K562 (cell line): Measurements from ENCODE around the gene ACSL5. TPM values are rescaled to one million over a fixed set of nuclear protein-coding genes. Genes with fewer than 3 reads are reported as not detected.

Experiments
- ATAC-seq: fragments of 200-7000 bp; cut with Tn5 transposase; 3 replicates; pipeline ENCODE4 v1.9.1; 2020; ENCODE audit warnings: moderate library complexity
- BruUV-seq: library from RNA; stranded (reverse); fragments of 400-500 nt; replicated peaks from 2 replicates; lab custom pipeline; 2021; lab: Mats Ljungman, UMichigan
- CTCF ChIA-PET: fragments of 300-600 bp; formaldehyde crosslinking; extraction: SDS; loops from one replicate; lab custom pipeline; 2021; ENCODE audit warnings: low intra/inter-chr PET ratio; lab: Yijun Ruan, JAX
- POLR2A ChIA-PET: fragments of 300-600, 350-650 bp; sonication (Branson Sonifier 250); formaldehyde crosslinking; extraction: SDS; loops from one replicate; lab custom pipeline; 2021; ENCODE audit warnings: antibody characterized with exemption, inconsistent platforms; lab: Yijun Ruan, JAX
- DNase-seq, 4 experiments: peaks; one replicate each; pipeline versions ENCODE4 v3.0.0 to v3.0.0-alpha.2; 2011 to 2018; ENCODE audit warnings: low spot score in 3 of 4, mixed read lengths in 3 of 4; ENCODE audit errors: extremely low read depth in 1 of 4
- FAIRE-seq: peaks from 2 replicates; lab custom pipeline; 2011; peaks lifted over from hg19 to GRCh38; lab: Jason Lieb, UNC
- H2AFZ ChIP-seq: 2 replicates; pipeline ENCODE4 v1.6.0; 2011; ENCODE audit warnings: low read depth, low read length, control low read depth, inconsistent platforms
- H3K27ac ChIP-seq: fragments of 200-600 bp; 3 replicates; pipeline ENCODE4 v1.8.0; 2011; ENCODE audit warnings: low read depth, mild to moderate bottlenecking, control low read depth, inconsistent platforms, low read length, moderate library complexity, mixed read lengths; ENCODE audit errors: extremely low read depth
- H3K27me3 ChIP-seq, 2 experiments: fragments of 300-600 bp in 1 of 2; 2 replicates in 1 of 2; 3 replicates in 1 of 2; pipeline versions ENCODE4 v1.6.0 to v1.8.0; 2011; ENCODE audit warnings: inconsistent platforms in 2 of 2, low read length in 2 of 2, mild to moderate bottlenecking in 1 of 2, mixed read lengths in 1 of 2, moderate library complexity in 1 of 2; ENCODE audit not compliant: control insufficient read depth in 2 of 2, insufficient read depth in 2 of 2
- H3K36me3 ChIP-seq: fragments of 300-600 bp; 3 replicates; pipeline ENCODE4 v1.8.0; 2011; ENCODE audit warnings: mild to moderate bottlenecking, low read length, inconsistent platforms; ENCODE audit not compliant: control insufficient read depth, insufficient read depth
- H3K4me1 ChIP-seq, 2 experiments: fragments of 200-600 bp in 1 of 2; replicated peaks in 1 of 2; 2 replicates in 1 of 2; 3 replicates in 1 of 2; pipeline versions ENCODE4 v1.5.1 to v1.8.0; 2011; ENCODE audit warnings: inconsistent platforms in 2 of 2, low read length in 2 of 2, mild to moderate bottlenecking in 1 of 2, mixed read lengths in 1 of 2, moderate library complexity in 1 of 2; ENCODE audit not compliant: control insufficient read depth in 2 of 2, insufficient read depth in 2 of 2
- H3K4me2 ChIP-seq: 2 replicates; pipeline ENCODE4 v1.6.1; 2011; ENCODE audit warnings: low read length, control low read depth, inconsistent platforms, mixed read lengths; ENCODE audit not compliant: insufficient read depth
- H3K4me3 ChIP-seq: fragments of 200-600 bp; sonication (generic), shearing (Covaris generic); 2 replicates; pipeline ENCODE4 v1.5.1; 2016; ENCODE audit warnings: control low read depth, inconsistent platforms
- H3K79me2 ChIP-seq: fragments of 200-600 bp; 3 replicates; pipeline ENCODE4 v1.8.0; 2011; ENCODE audit warnings: low read length, inconsistent platforms; ENCODE audit not compliant: control insufficient read depth, insufficient read depth
- H3K9ac ChIP-seq, 2 experiments: 2 replicates each; pipeline versions ENCODE4 v1.6.0 to v1.6.1; 2011; ENCODE audit warnings: low read depth in 2 of 2, low read length in 2 of 2, control low read depth in 1 of 2, inconsistent platforms in 1 of 2, mild to moderate bottlenecking in 1 of 2, mixed read lengths in 1 of 2; ENCODE audit not compliant: insufficient read depth in 1 of 2
- H3K9me1 ChIP-seq: one replicate; pipeline ENCODE4 v1.6.0; 2011; ENCODE audit warnings: inconsistent platforms, mild to moderate bottlenecking, low read length, moderate library complexity; ENCODE audit not compliant: control insufficient read depth, insufficient read depth
- H3K9me3 ChIP-seq: replicated peaks from 2 replicates; pipeline ENCODE4 v1.5.1; 2011; ENCODE audit warnings: low read depth, low read length, inconsistent platforms; ENCODE audit not compliant: control insufficient read depth, insufficient read depth
- H4K20me1 ChIP-seq: replicated peaks from 2 replicates; pipeline ENCODE4 v1.6.1; 2011; ENCODE audit warnings: low read length, inconsistent platforms, mixed read lengths; ENCODE audit not compliant: control insufficient read depth, insufficient read depth
- ATF6 ChIP-seq: sonication (generic); formaldehyde crosslinking; IDR thresholded peaks from 2 replicates; pipeline ENCODE4 v1.4.0; 2020; ENCODE audit warnings: mild to moderate bottlenecking, missing genetic modification reagents
- KLF13 ChIP-seq: fragments of 450-650 bp; IDR thresholded peaks from 2 replicates; pipeline ENCODE4 v1.6.1; 2016; ENCODE audit warnings: missing genetic modification characterization, low read depth, mild to moderate bottlenecking, missing compliant biosample characterization, moderate library complexity, borderline replicate concordance
- TGIF2 ChIP-seq: sonication (generic); formaldehyde crosslinking; IDR thresholded peaks from 2 replicates; pipeline ENCODE4 v1.8.1; 2022; ENCODE audit warnings: mild to moderate bottlenecking, missing genetic modification reagents, moderate library complexity
- ZBTB33 ChIP-seq: sonication (generic); formaldehyde crosslinking; IDR thresholded peaks from 2 replicates; pipeline ENCODE4 v1.8.1; 2023; ENCODE audit warnings: mild to moderate bottlenecking, missing genetic modification reagents
- ZNF263 ChIP-seq: sonication (generic); formaldehyde crosslinking; IDR thresholded peaks from 2 replicates; pipeline ENCODE4 v1.8.0; 2022; ENCODE audit warnings: mild to moderate bottlenecking, missing genetic modification reagents, borderline replicate concordance
- WGBS: fragments of 100-300 bp; shearing (Covaris generic); methylation state at CpG from one replicate; pipeline ENCODE4 v1.1.6; 2016; ENCODE audit warnings: low coverage, mixed read lengths; ENCODE audit not compliant: insufficient coverage; ENCODE audit errors: missing lambda C conversion rate; 5-methylcytosine and 5-hydroxymethylcytosine counted together
- in situ Hi-C: fragments of 300-500 bp; cut with MboI; formaldehyde crosslinking; loops from 4 replicates; pipeline ENCODE4 v1.15.0; 2018; ENCODE audit warnings: inconsistent platforms, mixed read lengths
- intact Hi-C: fragments of 100-400 bp; cut with micrococcal nuclease; formaldehyde crosslinking; loops from 2 replicates; pipeline ENCODE4 v1.14.2; 2022
- polyA plus RNA-seq, 8 experiments: library from polyadenylated mRNA; depleted of rRNA in 4 of 8; stranded (reverse) in 5 of 8; unstranded in 3 of 8; fragments of >200 nt; fragmentation: Nextera tagmentation in 2 of 8; fragmentation: Illumina TruSeq in 1 of 8; extraction: Ambion mirVana in 2 of 8; extraction: Trizol in 1 of 8; gene quantifications; 2 replicates each; pipeline versions ENCODE4 v1.2.1 to v1.2.3, GENCODE V29; 2011 to 2014; ENCODE audit warnings: inconsistent platforms in 1 of 8, missing spikeins in 1 of 8
- total RNA-seq, 7 experiments: library from RNA; depleted of rRNA in 6 of 7; stranded (reverse); fragments of >200 nt in 6 of 7; fragmentation: Illumina TruSeq in 2 of 7; extraction: Trizol in 2 of 7; gene quantifications; 2 replicates each; pipeline versions ENCODE4 v1.2.1 to v1.2.3, GENCODE V29; 2011 to 2021; ENCODE audit warnings: low replicate concordance in 1 of 7

ACSL5 gene
- total and polyA plus RNA-seq, 9 of the 15 experiments (the other 6 are each of a cell fraction or from before 2014, with no cell fraction given), result 0.19 to 1.4 (median 0.55) TPM

- Histone ChIP-seq H4K20me1 (no peaks in the 10 kb centered on the region), H3K9me3 (no peaks in the 10 kb centered on the region), H3K9me1 (no peaks in the 10 kb centered on the region), H2AFZ (no peak overlapping the region), H3K4me1 (peaks cover 0 to 5% of the 10 kb centered on the region in 2 experiments; a peak in 3 of 5 replicates), H3K27me3 (no peaks in the 10 kb centered on the region; a peak in 1 of 5 replicates), H3K9ac (no peak overlapping the region), H3K27ac (no peak overlapping the region), H3K79me2 (no peaks in the 10 kb centered on the region), H3K36me3 (no peaks in the 10 kb centered on the region), H3K4me3 (no peak overlapping the region), H3K4me2 (no peak overlapping the region)
- FAIRE-seq (no peak), DNase-seq (no peak), ATAC-seq (no peak)
- WGBS, result 0% methylated on average over 2 of the region's 2 CpGs
- no peak for TF ChIP-seq ATF6 (CRISPR knock-in tag)
- TF ChIP-seq ZNF263 (CRISPR knock-in tag), result no peak
- TF ChIP-seq ZBTB33 (CRISPR knock-in tag), result no peak
- no peak for TF ChIP-seq TGIF2 (CRISPR knock-in tag)
- no peak for TF ChIP-seq KLF13
- POLR2A ChIA-PET, result no interaction called here
- no TSS peak for BruUV-seq
- in situ Hi-C loops, result no loop called here
- intact Hi-C loops, result no loop called here
- CTCF ChIA-PET, result no interaction called here
Observed at GRCh38 chr10:112409299-112409698, 35.4 kb downstream of the ACSL5 start.
